Measurements from ENCODE around the gene CNTN5. TPM values are rescaled to one million over a fixed set of nuclear protein-coding genes. Genes with fewer than 3 reads are reported as not detected.

Gene CNTN5
- total and polyA plus RNA-seq, 2 donors (not counting 1 experiment from before 2014, with no cell fraction given), result not detected

GRCh38 chr11:100214791-100215190, 1194.0 kb downstream of the CNTN5 start:
- no peaks in the 10 kb centered on the region for H4K20me1 ChIP-seq (ENCODE audit: control insufficient read depth, insufficient read depth, low read length, poor library complexity, severe bottlenecking)
- POLR2A ChIA-PET, result no interaction called here
- no peaks in the 10 kb centered on the region for H3K27me3 ChIP-seq (replicated peaks in 1 of 4; ENCODE audit: control extremely low read depth in 1 of 4, control insufficient read depth in 3 of 4, insufficient read depth in 4 of 4, low read length in 3 of 4)
- TF ChIP-seq CTCF (IDR thresholded peaks at IDR 0.05) (no peak), EZH2 (IDR thresholded peaks at IDR 0.05; ENCODE audit: borderline replicate concordance, insufficient read depth, low read depth, low read length, poor library complexity, severe bottlenecking) (no peak)
- H3K4me1 ChIP-seq (ENCODE audit: control insufficient read depth in 2 of 2, insufficient read depth in 2 of 2, low read length in 2 of 2), result no peaks in the 10 kb centered on the region
- intact Hi-C loops (cut with micrococcal nuclease), result no loop called here
- no peaks in the 10 kb centered on the region for H3K27me3 Mint-ChIP-seq
- H3K9ac ChIP-seq (ENCODE audit: low read length), result no peak overlapping the region
- ATAC-seq (ENCODE audit: low read depth) (no peak), DNase-seq (no peak)
- no peaks in the 10 kb centered on the region for H3K4me1 Mint-ChIP-seq
- no peak overlapping the region for H2AFZ ChIP-seq (ENCODE audit: insufficient read depth, low read depth, low read length, poor library complexity, severe bottlenecking)
- H3K36me3 ChIP-seq (replicated peaks in 1 of 2; ENCODE audit: control extremely low read depth in 1 of 2, control insufficient read depth in 1 of 2, extremely low read depth in 1 of 2, insufficient read depth in 2 of 2, low read length in 1 of 2), result no peaks in the 10 kb centered on the region
- H3K27ac Mint-ChIP-seq, result no peak overlapping the region
- 89% methylated on average over 1 of the region's 1 CpG for WGBS (ENCODE audit: insufficient coverage)
- H3K4me3 ChIP-seq (ENCODE audit: control extremely low read depth in 1 of 5, extremely low read depth in 1 of 5, insufficient read depth in 1 of 5, low read depth in 2 of 5, low read length in 4 of 5), result no peak overlapping the region
- peaks cover 5% of the 10 kb centered on the region for H3K9me3 Mint-ChIP-seq (ENCODE audit: insufficient read depth)
- no peak overlapping the region for H3K4me2 ChIP-seq (replicated peaks; ENCODE audit: low read depth, low read length, poor library complexity, severe bottlenecking)
- no peak overlapping the region for H3K4me3 Mint-ChIP-seq
- no peaks in the 10 kb centered on the region for H3K9me3 ChIP-seq (ENCODE audit: control extremely low read depth in 1 of 3, control insufficient read depth in 2 of 3, insufficient read depth in 1 of 3, low read length in 2 of 3)
- CTCF ChIA-PET, result no interaction called here
- H3K79me2 ChIP-seq (ENCODE audit: control insufficient read depth, insufficient read depth, low read length), result no peaks in the 10 kb centered on the region
- H3K27ac ChIP-seq (ENCODE audit: low read length in 2 of 2), result no peak overlapping the region

GRCh38 chr11:100220801-100221200, 1200.1 kb downstream of the CNTN5 start:
- no peak overlapping the region for H3K9ac ChIP-seq (ENCODE audit: low read length)
- peaks cover 3% of the 10 kb centered on the region for H3K9me3 Mint-ChIP-seq (ENCODE audit: insufficient read depth)
- no peaks in the 10 kb centered on the region for H3K4me1 Mint-ChIP-seq
- H2AFZ ChIP-seq (ENCODE audit: insufficient read depth, low read depth, low read length, poor library complexity, severe bottlenecking), result no peak overlapping the region
- H3K27ac ChIP-seq (ENCODE audit: low read length in 2 of 2), result no peak overlapping the region
- WGBS (ENCODE audit: insufficient coverage), result 82% methylated on average over 3 of the region's 3 CpGs
- no peaks in the 10 kb centered on the region for H4K20me1 ChIP-seq (ENCODE audit: control insufficient read depth, insufficient read depth, low read length, poor library complexity, severe bottlenecking)
- H3K27me3 ChIP-seq (replicated peaks in 1 of 4; ENCODE audit: control extremely low read depth in 1 of 4, control insufficient read depth in 3 of 4, insufficient read depth in 4 of 4, low read length in 3 of 4), result no peaks in the 10 kb centered on the region
- H3K9me3 ChIP-seq (ENCODE audit: control extremely low read depth in 1 of 3, control insufficient read depth in 2 of 3, insufficient read depth in 1 of 3, low read length in 2 of 3), result no peaks in the 10 kb centered on the region
- no peak overlapping the region for H3K4me3 Mint-ChIP-seq
- no peaks in the 10 kb centered on the region for H3K79me2 ChIP-seq (ENCODE audit: control insufficient read depth, insufficient read depth, low read length)
- ChIA-PET POLR2A (no interaction called here), CTCF (interaction anchor here (0.9 kb wide), 1 partner anchor 9 kb away, joined by 4 read pairs; no protein-coding TSS in a partner anchor)
- H3K36me3 ChIP-seq (replicated peaks in 1 of 2; ENCODE audit: control extremely low read depth in 1 of 2, control insufficient read depth in 1 of 2, extremely low read depth in 1 of 2, insufficient read depth in 2 of 2, low read length in 1 of 2), result no peaks in the 10 kb centered on the region
- no peaks in the 10 kb centered on the region for H3K4me1 ChIP-seq (ENCODE audit: control insufficient read depth in 2 of 2, insufficient read depth in 2 of 2, low read length in 2 of 2)
- DNase-seq (no peak), ATAC-seq (ENCODE audit: low read depth) (no peak)
- H3K4me2 ChIP-seq (replicated peaks; ENCODE audit: low read depth, low read length, poor library complexity, severe bottlenecking), result no peak overlapping the region
- intact Hi-C loops (cut with micrococcal nuclease), result no loop called here
- no peak overlapping the region for H3K27ac Mint-ChIP-seq
- no peaks in the 10 kb centered on the region for H3K27me3 Mint-ChIP-seq
- H3K4me3 ChIP-seq (ENCODE audit: control extremely low read depth in 1 of 5, extremely low read depth in 1 of 5, insufficient read depth in 1 of 5, low read depth in 2 of 5, low read length in 4 of 5), result no peak overlapping the region
- no peak for TF ChIP-seq EZH2 (IDR thresholded peaks at IDR 0.05; ENCODE audit: borderline replicate concordance, insufficient read depth, low read depth, low read length, poor library complexity, severe bottlenecking)
- TF ChIP-seq CTCF (IDR thresholded peaks at IDR 0.05), result no peak

All from B cell (primary cell).